HCT116 (cell line): ENCODE data around the gene NRXN2. TPM values are rescaled to one million over a fixed set of nuclear protein-coding genes. Genes with fewer than 3 reads are reported as not detected.

Source experiments
- ATAC-seq: fragments of 200-7000 bp; cut with Tn5 transposase; 2 replicates; pipeline ENCODE4 v1.9.1; 2020; ENCODE audit warnings: mild to moderate bottlenecking, moderate library complexity
- BruUV-seq: library from RNA; stranded (reverse); fragments of 400-500 nt; replicated peaks from 2 replicates; lab custom pipeline; 2021; lab: Mats Ljungman, UMichigan
- CTCF ChIA-PET: fragments of 300-600 bp; sonication (Branson Sonifier 250); formaldehyde crosslinking; loops from one replicate; lab custom pipeline; 2021; ENCODE audit warnings: antibody characterized with exemption; lab: Charles Lee
- POLR2A ChIA-PET: fragments of 300-600, 350-600 bp; sonication (Branson Sonifier 250); formaldehyde crosslinking; loops from one replicate; lab custom pipeline; 2021; ENCODE audit warnings: antibody characterized with exemption; lab: Charles Lee
- RAD21 ChIA-PET, 2 experiments: fragments of 300-600 bp; sonication (Branson Sonifier 250); formaldehyde crosslinking; loops; one replicate each; lab custom pipeline; 2023; ENCODE audit warnings: low total read pairs in 2 of 2; ENCODE audit not compliant: uncharacterized antibody in 2 of 2, unreplicated experiment in 2 of 2, low non-redundant PET in 1 of 2; lab: Charles Lee
- DNase-seq: peaks from one replicate; pipeline ENCODE4 v3.0.0-alpha.2; 2010; ENCODE audit warnings: low read depth, low spot score
- H2AFZ ChIP-seq: fragments of 200-600 bp; shearing (Covaris generic), sonication (generic); 2 replicates; pipeline ENCODE4 v1.6.1; 2017; ENCODE audit warnings: low read depth, mixed run types, mixed read lengths, antibody characterized with exemption, low read length; ENCODE audit not compliant: poor library complexity, severe bottlenecking
- H3K27ac ChIP-seq: 2 replicates; pipeline ENCODE4 v1.5.1; 2012; ENCODE audit warnings: low read depth, low read length
- H3K27me3 ChIP-seq: fragments of 200-600 bp; sonication (generic); 2 replicates; pipeline ENCODE4 v1.6.1; 2016; ENCODE audit warnings: mixed run types, low read length, mixed read lengths; ENCODE audit not compliant: insufficient read depth
- H3K36me3 ChIP-seq, 2 experiments: fragments of 200-500 bp in 1 of 2; fragments of 200-600 bp in 1 of 2; sonication (Bioruptor generic) in 1 of 2; sonication (generic) in 1 of 2; 2 replicates each; pipeline versions ENCODE4 v1.5.1 to v1.6.1; 2014 to 2016; ENCODE audit warnings: low read length in 2 of 2, inconsistent platforms in 1 of 2, mixed read lengths in 1 of 2, mixed run types in 1 of 2; ENCODE audit not compliant: insufficient read depth in 2 of 2, control insufficient read depth in 1 of 2
- H3K4me1 ChIP-seq, 2 experiments: fragments of 200-600 bp in 1 of 2; sonication (generic) in 1 of 2; 2 replicates each; pipeline versions ENCODE4 v1.5.1 to v1.6.1; 2012 to 2017; ENCODE audit warnings: low read length in 2 of 2, inconsistent platforms in 1 of 2, mild to moderate bottlenecking in 1 of 2, mixed read lengths in 1 of 2, mixed run types in 1 of 2, moderate library complexity in 1 of 2; ENCODE audit not compliant: insufficient read depth in 2 of 2, control insufficient read depth in 1 of 2
- H3K4me2 ChIP-seq: fragments of 200-600 bp; sonication (generic); 2 replicates; pipeline ENCODE4 v1.6.1; 2017; ENCODE audit warnings: mixed run types, low read length, mixed read lengths
- H3K4me3 ChIP-seq, 2 experiments: fragments of 200-600 bp in 1 of 2; sonication (generic) in 1 of 2; replicated peaks in 1 of 2; 2 replicates each; pipeline ENCODE4 v1.5.1; 2011 to 2016; ENCODE audit warnings: low read length in 2 of 2, control low read depth in 1 of 2, low read depth in 1 of 2, mild to moderate bottlenecking in 1 of 2, mixed read lengths in 1 of 2, mixed run types in 1 of 2
- H3K79me2 ChIP-seq: fragments of 200-600 bp; sonication (generic); 2 replicates; pipeline ENCODE4 v1.6.1; 2017; ENCODE audit warnings: mild to moderate bottlenecking, mixed run types, low read length, moderate library complexity, mixed read lengths; ENCODE audit not compliant: insufficient read depth
- H3K9ac ChIP-seq: fragments of 200-600 bp; sonication (generic); 2 replicates; pipeline ENCODE4 v1.6.1; 2016; ENCODE audit warnings: low read length, mixed read lengths
- H3K9me2 ChIP-seq: fragments of 200-600 bp; sonication (generic), shearing (Covaris generic); 2 replicates; pipeline ENCODE4 v1.6.1; 2017; ENCODE audit warnings: mixed run types, mild to moderate bottlenecking, moderate library complexity; ENCODE audit not compliant: insufficient read depth
- H3K9me3 ChIP-seq, 2 experiments: fragments of 200-500 bp in 1 of 2; fragments of 200-600 bp in 1 of 2; sonication (Bioruptor generic) in 1 of 2; sonication (generic) in 1 of 2; 2 replicates each; pipeline ENCODE4 v1.6.1; 2014 to 2017; ENCODE audit warnings: low read length in 2 of 2, mixed read lengths in 2 of 2, inconsistent platforms in 1 of 2, low read depth in 1 of 2, mild to moderate bottlenecking in 1 of 2, mixed run types in 1 of 2, moderate library complexity in 1 of 2; ENCODE audit not compliant: control insufficient read depth in 1 of 2, insufficient read depth in 1 of 2
- H4K20me1 ChIP-seq: fragments of 200-600 bp; sonication (generic), shearing (Covaris generic); 2 replicates; pipeline ENCODE4 v1.6.1; 2017; ENCODE audit warnings: mixed run types, mild to moderate bottlenecking, moderate library complexity; ENCODE audit not compliant: insufficient read depth
- ELF1 ChIP-seq: IDR thresholded peaks from 2 replicates; pipeline ENCODE4 v1.6.1; 2012; ENCODE audit warnings: low read depth, borderline replicate concordance
- REST ChIP-seq: IDR thresholded peaks from 2 replicates; pipeline ENCODE4 v1.6.1; 2012; ENCODE audit warnings: low read depth
- SP1 ChIP-seq: IDR thresholded peaks from 2 replicates; pipeline ENCODE4 v1.6.1; 2012; ENCODE audit warnings: low read depth
- SRF ChIP-seq: IDR thresholded peaks from 2 replicates; pipeline ENCODE4 v1.6.1; 2012; ENCODE audit warnings: low read depth
- TCF7L2 ChIP-seq: IDR thresholded peaks from 2 replicates; pipeline ENCODE4 v1.7.0; 2011; ENCODE audit warnings: borderline replicate concordance, inconsistent platforms; ENCODE audit not compliant: insufficient read depth, insufficient read length; ENCODE audit errors: extremely low read depth
- ZBTB33 ChIP-seq: IDR thresholded peaks from 2 replicates; pipeline ENCODE4 v1.6.1; 2011; ENCODE audit warnings: mild to moderate bottlenecking, low read length, moderate library complexity; ENCODE audit not compliant: insufficient replicate concordance; ENCODE audit errors: extremely low read depth
- intact Hi-C: fragments of 100-400 bp; cut with micrococcal nuclease; formaldehyde crosslinking; loops from 2 replicates; pipeline ENCODE4 v1.10.0; 2022
- total RNA-seq: library from RNA; stranded (reverse); gene quantifications from one replicate; pipeline ENCODE4 v1.2.1, GENCODE V29; 2021; ENCODE audit not compliant: unreplicated experiment

The NRXN2 gene
- total RNA-seq, 1 experiment from 2014 or later, result 1.5 TPM

- no peak for TF ChIP-seq REST
- no peak for TF ChIP-seq ZBTB33
Measured at GRCh38 chr11:64628596-64628995, 94.4 kb downstream of the NRXN2 start (continued).

GRCh38 chr11:64627371-64627770 lies 95.6 kb downstream of the NRXN2 start:
- H3K4me3 ChIP-seq, result no peak overlapping the region
- no peak overlapping the region for H3K4me2 ChIP-seq
- intact Hi-C loops, result no loop called here
- no peaks in the 10 kb centered on the region for H3K79me2 ChIP-seq
- ATAC-seq (no peak), DNase-seq (no peak)
- no peak overlapping the region for H2AFZ ChIP-seq
- H4K20me1 ChIP-seq, result no peaks in the 10 kb centered on the region
- no peak overlapping the region for H3K9ac ChIP-seq
- peaks cover 0 to 9% of the 10 kb centered on the region in 2 experiments; a peak in 2 of 4 replicates for H3K4me1 ChIP-seq
- H3K9me3 ChIP-seq, result no peaks in the 10 kb centered on the region
- no peaks in the 10 kb centered on the region for H3K27me3 ChIP-seq
- ChIA-PET RAD21 (no interaction called here), POLR2A (interaction anchor here (0.6 kb wide), 1 partner anchor 495 kb away, joined by 3 read pairs; no protein-coding TSS in a partner anchor), CTCF (no interaction called here)
- H3K36me3 ChIP-seq, result no peaks in the 10 kb centered on the region
- TF ChIP-seq SP1, result no peak
- TF ChIP-seq SRF, result no peak
- no peak for TF ChIP-seq ELF1
- TF ChIP-seq TCF7L2, result no peak
- H3K27ac ChIP-seq, result no peak overlapping the region
- H3K9me2 ChIP-seq, result no peaks in the 10 kb centered on the region
- BruUV-seq, result no TSS peak
